ENCODE measurements around the gene HHATL.

The HHATL gene

GRCh38 chr3:42702066-42702951 is at the start of gene HHATL:
HHATL (minus strand) TSS chr3:42702798; CDS start chr3:42700826, 1,972 bp downstream.
- peaks cover 7% of the 10 kb centered on the region; the same call in 1 of the 2 replicates for H3K4me1 ChIP-seq (ENCODE audit: insufficient read depth, low read length)
- H3K36me3 ChIP-seq (ENCODE audit: insufficient read depth, low read length): no peaks in the 10 kb centered on the region
- no peaks in the 10 kb centered on the region for H3K9me3 ChIP-seq (ENCODE audit: control insufficient read depth, insufficient read depth, low read length)
- no peak within 1 kb of the TSS for H3K9ac ChIP-seq (ENCODE audit: low read depth, low read length)

- Histone ChIP-seq H3K36me3 (ENCODE audit: insufficient read depth, low read length) (no peaks in the 10 kb centered on the region), H3K9ac (ENCODE audit: low read depth, low read length) (no peak overlapping the region), H3K9me3 (ENCODE audit: control insufficient read depth, insufficient read depth, low read length) (no peaks in the 10 kb centered on the region), H3K4me1 (ENCODE audit: insufficient read depth, low read length) (peaks cover 8% of the 10 kb centered on the region; the same call in 1 of the 2 replicates)
Observed at GRCh38 chr3:42751609-42752008, 49.0 kb upstream of the HHATL start.

GRCh38 chr3:42750834-42751233 is 48.2 kb upstream of the HHATL start:
- Histone ChIP-seq H3K9me3 (ENCODE audit: control insufficient read depth, insufficient read depth, low read length) (no peaks in the 10 kb centered on the region), H3K36me3 (ENCODE audit: insufficient read depth, low read length) (no peaks in the 10 kb centered on the region), H3K4me1 (ENCODE audit: insufficient read depth, low read length) (peaks cover 14% of the 10 kb centered on the region; the same call in 1 of the 2 replicates), H3K9ac (ENCODE audit: low read depth, low read length) (no peak overlapping the region)

GRCh38 chr3:42749753-42750231 is 47.2 kb upstream of the HHATL start:
- H3K9me3 ChIP-seq (ENCODE audit: control insufficient read depth, insufficient read depth, low read length): no peaks in the 10 kb centered on the region
- no peaks in the 10 kb centered on the region for H3K36me3 ChIP-seq (ENCODE audit: insufficient read depth, low read length)
- H3K9ac ChIP-seq (ENCODE audit: low read depth, low read length): no peak overlapping the region
- peaks cover 14% of the 10 kb centered on the region; the same call in 1 of the 2 replicates for H3K4me1 ChIP-seq (ENCODE audit: insufficient read depth, low read length)

GRCh38 chr3:42749025-42749752 is 46.6 kb upstream of the HHATL start:
- no peaks in the 10 kb centered on the region for H3K36me3 ChIP-seq (ENCODE audit: insufficient read depth, low read length)
- H3K9ac ChIP-seq (ENCODE audit: low read depth, low read length): no peak overlapping the region
- no peaks in the 10 kb centered on the region for H3K9me3 ChIP-seq (ENCODE audit: control insufficient read depth, insufficient read depth, low read length)
- peaks cover 14% of the 10 kb centered on the region; the same call in 1 of the 2 replicates for H3K4me1 ChIP-seq (ENCODE audit: insufficient read depth, low read length)

GRCh38 chr3:42747581-42747980 is 45.0 kb upstream of the HHATL start:
- Histone ChIP-seq H3K9me3 (ENCODE audit: control insufficient read depth, insufficient read depth, low read length) (no peaks in the 10 kb centered on the region), H3K36me3 (ENCODE audit: insufficient read depth, low read length) (no peaks in the 10 kb centered on the region), H3K9ac (ENCODE audit: low read depth, low read length) (no peak overlapping the region), H3K4me1 (ENCODE audit: insufficient read depth, low read length) (peaks cover 14% of the 10 kb centered on the region; the same call in 1 of the 2 replicates)

GRCh38 chr3:42746455-42747450 is 44.2 kb upstream of the HHATL start:
- Histone ChIP-seq H3K4me1 (ENCODE audit: insufficient read depth, low read length) (peaks cover 14% of the 10 kb centered on the region; the same call in 1 of the 2 replicates), H3K9me3 (ENCODE audit: control insufficient read depth, insufficient read depth, low read length) (no peaks in the 10 kb centered on the region), H3K36me3 (ENCODE audit: insufficient read depth, low read length) (no peaks in the 10 kb centered on the region), H3K9ac (ENCODE audit: low read depth, low read length) (no peak overlapping the region)

GRCh38 chr3:42745776-42746454 is 43.3 kb upstream of the HHATL start:
- Histone ChIP-seq H3K4me1 (ENCODE audit: insufficient read depth, low read length) (peaks cover 14% of the 10 kb centered on the region; the same call in 1 of the 2 replicates), H3K36me3 (ENCODE audit: insufficient read depth, low read length) (no peaks in the 10 kb centered on the region), H3K9me3 (ENCODE audit: control insufficient read depth, insufficient read depth, low read length) (no peaks in the 10 kb centered on the region), H3K9ac (ENCODE audit: low read depth, low read length) (no peak overlapping the region)

GRCh38 chr3:42745291-42745745 is 42.7 kb upstream of the HHATL start:
- Histone ChIP-seq H3K9ac (ENCODE audit: low read depth, low read length) (no peak overlapping the region), H3K36me3 (ENCODE audit: insufficient read depth, low read length) (no peaks in the 10 kb centered on the region), H3K9me3 (ENCODE audit: control insufficient read depth, insufficient read depth, low read length) (no peaks in the 10 kb centered on the region), H3K4me1 (ENCODE audit: insufficient read depth, low read length) (peaks cover 14% of the 10 kb centered on the region; the same call in 1 of the 2 replicates)

GRCh38 chr3:42743204-42743995 is 40.8 kb upstream of the HHATL start:
- H3K9me3 ChIP-seq (ENCODE audit: control insufficient read depth, insufficient read depth, low read length): no peaks in the 10 kb centered on the region
- peaks cover 6% of the 10 kb centered on the region; the same call in 1 of the 2 replicates for H3K4me1 ChIP-seq (ENCODE audit: insufficient read depth, low read length)

GRCh38 chr3:42742688-42743087 is 40.1 kb upstream of the HHATL start:
- Histone ChIP-seq H3K9ac (ENCODE audit: low read depth, low read length) (no peak overlapping the region), H3K36me3 (ENCODE audit: insufficient read depth, low read length) (no peaks in the 10 kb centered on the region), H3K9me3 (ENCODE audit: control insufficient read depth, insufficient read depth, low read length) (no peaks in the 10 kb centered on the region), H3K4me1 (ENCODE audit: insufficient read depth, low read length) (peaks cover 6% of the 10 kb centered on the region; the same call in 1 of the 2 replicates)

More at GRCh38 chr3:42743204-42743995, 40.8 kb upstream of the HHATL start:
- Histone ChIP-seq H3K36me3 (ENCODE audit: insufficient read depth, low read length) (no peaks in the 10 kb centered on the region), H3K9ac (ENCODE audit: low read depth, low read length) (no peak overlapping the region)

GRCh38 chr3:42742259-42742658 is 39.7 kb upstream of the HHATL start:
- Histone ChIP-seq H3K4me1 (ENCODE audit: insufficient read depth, low read length) (peaks cover 6% of the 10 kb centered on the region; the same call in 1 of the 2 replicates), H3K9me3 (ENCODE audit: control insufficient read depth, insufficient read depth, low read length) (no peaks in the 10 kb centered on the region), H3K36me3 (ENCODE audit: insufficient read depth, low read length) (no peaks in the 10 kb centered on the region), H3K9ac (ENCODE audit: low read depth, low read length) (no peak overlapping the region)
